22Rv1 (cell line): ENCODE data around the gene MAP3K5.
A peak's percentile ranks its signal among the peaks of the same experiment; 100 is the strongest.

Experiments
- H3K27ac ChIP-seq: fragments of 450-650 bp; 2 replicates; pipeline ENCODE4 v1.5.1; 2017
- ZFX ChIP-seq: fragments of 450-650 bp; IDR thresholded peaks from 2 replicates; pipeline ENCODE4 v1.6.1; 2017; ENCODE audit warnings: antibody characterized with exemption, borderline replicate concordance
- TF ChIP-seq, protein P1 (sequence below): fragments of 450-650 bp; IDR thresholded peaks from 2 replicates; pipeline ENCODE4 v1.5.1; 2017; ENCODE audit warnings: mild to moderate bottlenecking

Gene MAP3K5

DNA sequence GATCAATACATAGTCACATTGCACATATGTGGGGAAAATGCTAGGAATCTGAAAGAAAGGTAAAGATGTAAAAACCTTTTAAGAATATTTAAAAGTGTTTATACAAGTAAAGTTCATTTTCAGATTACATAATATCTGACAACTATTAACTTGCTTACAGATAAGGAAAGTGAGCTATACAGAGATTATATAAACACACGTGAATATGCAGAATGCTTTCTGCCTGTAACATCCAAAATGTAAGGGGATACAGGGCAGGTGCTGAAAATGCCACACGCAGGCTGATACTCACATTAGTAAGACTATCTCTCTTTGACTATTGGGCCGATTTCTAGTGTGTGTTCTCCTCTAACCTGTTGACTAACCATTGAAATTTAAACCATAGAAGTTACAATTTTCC, 224.1 kb downstream of the MAP3K5 start:
- TF ChIP-seq ZFX = no peak
- TF ChIP-seq, protein P1, sequence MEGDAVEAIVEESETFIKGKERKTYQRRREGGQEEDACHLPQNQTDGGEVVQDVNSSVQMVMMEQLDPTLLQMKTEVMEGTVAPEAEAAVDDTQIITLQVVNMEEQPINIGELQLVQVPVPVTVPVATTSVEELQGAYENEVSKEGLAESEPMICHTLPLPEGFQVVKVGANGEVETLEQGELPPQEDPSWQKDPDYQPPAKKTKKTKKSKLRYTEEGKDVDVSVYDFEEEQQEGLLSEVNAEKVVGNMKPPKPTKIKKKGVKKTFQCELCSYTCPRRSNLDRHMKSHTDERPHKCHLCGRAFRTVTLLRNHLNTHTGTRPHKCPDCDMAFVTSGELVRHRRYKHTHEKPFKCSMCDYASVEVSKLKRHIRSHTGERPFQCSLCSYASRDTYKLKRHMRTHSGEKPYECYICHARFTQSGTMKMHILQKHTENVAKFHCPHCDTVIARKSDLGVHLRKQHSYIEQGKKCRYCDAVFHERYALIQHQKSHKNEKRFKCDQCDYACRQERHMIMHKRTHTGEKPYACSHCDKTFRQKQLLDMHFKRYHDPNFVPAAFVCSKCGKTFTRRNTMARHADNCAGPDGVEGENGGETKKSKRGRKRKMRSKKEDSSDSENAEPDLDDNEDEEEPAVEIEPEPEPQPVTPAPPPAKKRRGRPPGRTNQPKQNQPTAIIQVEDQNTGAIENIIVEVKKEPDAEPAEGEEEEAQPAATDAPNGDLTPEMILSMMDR = no peak
- H3K27ac ChIP-seq = peak overlapping the region; percentile 96

DNA sequence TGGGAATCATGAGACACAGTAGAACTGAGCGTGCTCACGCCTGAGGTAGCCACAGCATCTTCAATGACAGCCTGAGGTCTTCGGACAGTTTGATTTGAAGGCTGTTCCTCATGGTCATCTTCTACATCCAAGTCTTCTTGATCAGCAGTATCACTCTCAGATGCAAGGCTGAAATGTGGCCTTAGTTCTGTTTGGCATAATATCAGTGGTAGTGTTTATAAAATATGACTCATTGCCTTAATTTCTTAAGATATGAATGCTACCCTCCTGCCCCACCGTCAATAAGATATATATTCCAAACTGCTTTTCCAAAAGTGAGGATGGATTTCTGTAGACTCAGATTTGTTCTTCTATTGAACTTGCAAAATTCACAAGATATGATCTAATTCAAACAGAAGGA, 224.6 kb downstream of the MAP3K5 start:
- H3K27ac ChIP-seq = peak overlapping the region; percentile 96
- TF ChIP-seq, protein P1 = no peak
- no peak for TF ChIP-seq ZFX

DNA sequence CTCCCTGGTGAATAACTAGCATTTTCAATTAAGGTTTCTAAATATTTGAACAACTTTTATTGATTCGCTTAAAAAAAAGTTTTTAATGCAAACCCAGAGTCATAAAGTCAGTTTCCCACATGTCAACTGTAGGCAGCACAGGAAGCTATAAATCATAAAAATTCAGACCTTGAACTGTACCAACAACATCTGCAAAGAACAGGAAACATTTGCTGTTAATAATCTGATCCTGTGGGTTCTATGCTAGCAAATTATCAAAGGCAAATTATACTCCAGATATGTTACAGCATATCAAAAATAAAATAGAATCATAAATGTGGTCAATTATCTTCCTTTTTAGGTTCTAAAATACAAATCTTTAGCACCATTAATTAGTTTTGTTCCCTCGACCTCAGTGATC, 225.4 kb downstream of the MAP3K5 start:
- peak overlapping the region; percentile 96 for H3K27ac ChIP-seq
- TF ChIP-seq ZFX = no peak
- TF ChIP-seq, protein P1 = no peak

DNA sequence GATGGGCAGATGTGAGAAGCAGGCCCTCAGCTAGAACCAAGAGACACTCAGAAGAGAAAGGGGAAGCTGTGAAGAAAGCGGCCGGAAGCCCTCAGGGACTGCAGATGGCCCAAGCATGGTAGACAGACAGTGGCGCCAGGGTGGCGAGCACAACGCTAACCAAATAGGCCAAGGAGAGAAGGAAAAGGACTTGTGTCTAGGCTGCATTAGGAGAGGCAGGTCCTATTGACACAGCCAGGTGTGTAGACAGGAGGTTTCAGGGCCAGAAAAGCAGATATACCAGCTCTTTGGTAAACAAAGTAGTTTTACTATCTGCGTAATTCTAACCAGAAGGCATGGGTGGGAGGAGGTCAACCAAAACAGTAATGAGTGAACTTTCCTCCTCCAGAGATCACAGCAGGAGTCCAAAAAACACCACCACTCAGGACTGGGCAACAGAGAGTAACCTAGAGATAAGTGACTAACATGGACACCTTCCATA, 226.2 kb downstream of the MAP3K5 start:
- H3K27ac ChIP-seq = peak overlapping the region; percentile 96
- TF ChIP-seq, protein P1 = no peak
- no peak for TF ChIP-seq ZFX

DNA sequence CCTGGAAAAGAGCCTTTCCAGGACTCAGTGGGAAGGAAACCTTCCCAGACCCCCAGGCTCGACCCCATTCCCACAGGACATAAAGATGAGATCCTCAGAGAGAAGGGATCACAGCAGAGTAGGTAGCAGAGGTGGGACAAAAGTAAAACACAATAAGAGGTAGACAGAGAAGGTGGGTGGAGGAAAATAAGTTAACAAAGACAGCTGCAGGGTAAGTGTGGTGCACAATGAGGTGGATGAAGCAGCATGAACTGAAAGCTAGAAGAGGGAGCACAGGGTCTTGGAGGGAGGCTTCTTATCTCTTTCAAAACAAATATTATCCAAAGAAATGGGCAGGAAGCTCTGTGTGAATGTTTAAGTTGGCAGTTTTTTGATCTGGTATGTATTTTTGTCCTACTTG, 228.1 kb downstream of the MAP3K5 start:
- TF ChIP-seq, protein P1 = no peak
- no peak for TF ChIP-seq ZFX
- H3K27ac ChIP-seq = peak overlapping the region; percentile 96

DNA sequence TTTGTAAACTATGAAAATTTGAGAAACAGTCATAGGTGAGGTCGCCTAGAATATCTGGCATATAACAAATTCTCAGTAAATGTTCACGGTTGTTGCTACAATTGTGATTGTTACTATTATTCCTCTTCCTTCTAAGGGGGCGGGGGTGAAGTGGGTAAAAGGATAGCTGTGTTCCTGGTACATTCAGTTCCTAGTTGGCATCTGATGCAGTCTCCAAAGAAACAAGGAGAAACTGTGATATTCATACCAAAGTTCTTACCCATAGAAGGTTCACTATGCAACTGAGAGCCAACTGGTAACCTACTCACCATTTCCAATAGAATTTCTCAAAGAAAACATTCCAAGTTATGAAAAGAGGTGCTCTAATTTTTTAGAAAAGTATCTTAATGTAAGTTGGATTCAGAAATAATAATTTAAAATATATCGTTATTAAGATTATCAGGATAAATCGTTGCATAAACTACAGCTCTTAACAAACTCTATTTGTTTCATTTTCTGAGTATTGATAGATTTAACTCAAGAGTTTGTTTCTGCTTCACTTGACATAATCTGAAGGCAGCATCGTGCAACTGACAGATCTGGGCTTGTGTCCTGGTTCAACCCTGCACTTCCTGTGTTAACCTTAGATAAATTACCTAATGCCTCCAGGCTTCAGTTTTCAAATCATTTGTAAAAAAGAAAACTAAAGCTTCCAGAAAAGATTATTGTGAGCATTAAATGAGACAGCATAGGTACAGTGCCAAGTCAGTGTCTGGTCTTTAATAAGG, 228.7 kb downstream of the MAP3K5 start:
- peak overlapping the region; percentile 96 for H3K27ac ChIP-seq
- TF ChIP-seq ZFX = no peak
- TF ChIP-seq, protein P1 = no peak

DNA sequence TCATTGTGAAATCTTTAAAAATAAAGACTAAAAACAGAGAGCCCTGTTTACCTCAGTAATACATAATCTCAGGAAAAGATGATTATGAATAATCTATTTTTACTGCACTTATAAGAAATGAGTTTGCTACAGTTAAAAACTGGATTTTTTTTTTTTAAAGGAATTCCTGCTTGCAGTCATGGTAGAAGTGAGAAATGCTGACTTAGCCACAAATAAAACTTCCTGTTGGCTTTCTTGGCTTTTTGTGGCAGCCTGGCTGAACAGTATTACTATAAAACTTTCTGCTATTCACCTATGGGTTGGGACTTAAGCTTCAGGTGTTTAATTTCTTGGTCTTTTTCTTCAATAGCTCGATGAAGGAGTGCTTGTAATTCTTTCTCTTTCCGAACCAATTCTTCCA, 230.1 kb downstream of the MAP3K5 start:
- no peak overlapping the region for H3K27ac ChIP-seq
- no peak for TF ChIP-seq ZFX
- TF ChIP-seq, protein P1 = no peak
